ENCODE measurements around the gene SPTBN1. TPM values are rescaled to one million over a fixed set of nuclear protein-coding genes. Genes with fewer than 3 reads are reported as not detected.
A peak's percentile ranks its signal among the peaks of the same experiment; 100 is the strongest.

Gene SPTBN1
- total and polyA plus RNA-seq, 2 of the 13 experiments (the other 11 are each of a cell fraction or from before 2014, with no cell fraction given): 123 to 299 TPM

DNA sequence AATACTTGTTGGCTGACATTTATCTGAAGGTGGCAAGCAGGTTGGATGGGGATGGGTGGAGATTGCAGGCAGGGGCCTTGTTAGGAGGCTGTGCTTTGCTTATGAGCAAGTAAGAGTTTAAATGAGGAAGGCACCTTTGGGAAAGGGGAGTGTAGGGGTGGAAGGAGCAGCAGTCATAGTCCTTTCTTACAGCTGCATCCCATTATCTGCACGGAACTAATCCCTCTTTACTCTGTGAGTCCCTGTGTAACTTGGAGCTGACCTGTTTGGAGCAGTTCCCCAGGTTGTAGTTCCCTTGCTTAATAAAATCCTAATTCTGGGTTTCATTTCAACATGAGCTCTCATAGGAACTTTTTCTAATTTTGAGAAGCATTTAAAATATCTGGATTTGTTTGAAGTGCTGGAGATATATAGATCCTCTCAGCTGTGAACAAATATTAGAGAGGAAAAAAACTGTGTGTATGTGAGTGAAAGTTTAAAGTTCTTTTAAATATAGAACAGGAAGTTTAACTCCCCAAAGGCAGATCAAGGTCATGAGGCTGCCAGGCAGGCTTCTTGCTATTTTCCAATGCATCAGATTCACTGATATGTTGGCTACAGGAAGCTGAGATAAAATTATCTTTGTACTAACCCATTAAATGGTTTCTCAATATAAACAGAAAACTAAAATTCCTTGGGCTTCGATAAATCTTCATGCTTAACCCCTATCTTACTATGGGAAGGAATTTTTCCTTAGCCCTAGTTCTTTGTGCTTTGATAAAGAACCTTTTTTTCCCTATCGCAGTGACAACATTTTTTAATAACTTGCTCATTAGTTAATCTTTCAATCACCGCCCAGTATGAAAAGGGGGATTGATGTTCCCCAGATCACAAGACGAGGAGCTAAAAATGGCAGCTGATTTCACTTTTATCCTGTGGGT lies 162.8 kb downstream of the SPTBN1 start (continued):
- TF ChIP-seq, protein P1, sequence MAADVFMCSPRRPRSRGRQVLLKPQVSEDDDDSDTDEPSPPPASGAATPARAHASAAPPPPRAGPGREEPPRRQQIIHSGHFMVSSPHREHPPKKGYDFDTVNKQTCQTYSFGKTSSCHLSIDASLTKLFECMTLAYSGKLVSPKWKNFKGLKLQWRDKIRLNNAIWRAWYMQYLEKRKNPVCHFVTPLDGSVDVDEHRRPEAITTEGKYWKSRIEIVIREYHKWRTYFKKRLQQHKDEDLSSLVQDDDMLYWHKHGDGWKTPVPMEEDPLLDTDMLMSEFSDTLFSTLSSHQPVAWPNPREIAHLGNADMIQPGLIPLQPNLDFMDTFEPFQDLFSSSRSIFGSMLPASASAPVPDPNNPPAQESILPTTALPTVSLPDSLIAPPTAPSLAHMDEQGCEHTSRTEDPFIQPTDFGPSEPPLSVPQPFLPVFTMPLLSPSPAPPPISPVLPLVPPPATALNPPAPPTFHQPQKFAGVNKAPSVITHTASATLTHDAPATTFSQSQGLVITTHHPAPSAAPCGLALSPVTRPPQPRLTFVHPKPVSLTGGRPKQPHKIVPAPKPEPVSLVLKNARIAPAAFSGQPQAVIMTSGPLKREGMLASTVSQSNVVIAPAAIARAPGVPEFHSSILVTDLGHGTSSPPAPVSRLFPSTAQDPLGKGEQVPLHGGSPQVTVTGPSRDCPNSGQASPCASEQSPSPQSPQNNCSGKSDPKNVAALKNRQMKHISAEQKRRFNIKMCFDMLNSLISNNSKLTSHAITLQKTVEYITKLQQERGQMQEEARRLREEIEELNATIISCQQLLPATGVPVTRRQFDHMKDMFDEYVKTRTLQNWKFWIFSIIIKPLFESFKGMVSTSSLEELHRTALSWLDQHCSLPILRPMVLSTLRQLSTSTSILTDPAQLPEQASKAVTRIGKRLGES (CRISPR knock-in tag; IDR thresholded peaks at IDR 0.05; ENCODE audit: borderline replicate concordance): no peak
- TF ChIP-seq, protein P2, sequence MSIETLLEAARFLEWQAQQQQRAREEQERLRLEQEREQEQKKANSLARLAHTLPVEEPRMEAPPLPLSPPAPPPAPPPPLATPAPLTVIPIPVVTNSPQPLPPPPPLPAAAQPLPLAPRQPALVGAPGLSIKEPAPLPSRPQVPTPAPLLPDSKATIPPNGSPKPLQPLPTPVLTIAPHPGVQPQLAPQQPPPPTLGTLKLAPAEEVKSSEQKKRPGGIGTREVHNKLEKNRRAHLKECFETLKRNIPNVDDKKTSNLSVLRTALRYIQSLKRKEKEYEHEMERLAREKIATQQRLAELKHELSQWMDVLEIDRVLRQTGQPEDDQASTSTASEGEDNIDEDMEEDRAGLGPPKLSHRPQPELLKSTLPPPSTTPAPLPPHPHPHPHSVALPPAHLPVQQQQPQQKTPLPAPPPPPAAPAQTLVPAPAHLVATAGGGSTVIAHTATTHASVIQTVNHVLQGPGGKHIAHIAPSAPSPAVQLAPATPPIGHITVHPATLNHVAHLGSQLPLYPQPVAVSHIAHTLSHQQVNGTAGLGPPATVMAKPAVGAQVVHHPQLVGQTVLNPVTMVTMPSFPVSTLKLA (IDR thresholded peaks at IDR 0.05): no peak
- TF ChIP-seq, protein P3, sequence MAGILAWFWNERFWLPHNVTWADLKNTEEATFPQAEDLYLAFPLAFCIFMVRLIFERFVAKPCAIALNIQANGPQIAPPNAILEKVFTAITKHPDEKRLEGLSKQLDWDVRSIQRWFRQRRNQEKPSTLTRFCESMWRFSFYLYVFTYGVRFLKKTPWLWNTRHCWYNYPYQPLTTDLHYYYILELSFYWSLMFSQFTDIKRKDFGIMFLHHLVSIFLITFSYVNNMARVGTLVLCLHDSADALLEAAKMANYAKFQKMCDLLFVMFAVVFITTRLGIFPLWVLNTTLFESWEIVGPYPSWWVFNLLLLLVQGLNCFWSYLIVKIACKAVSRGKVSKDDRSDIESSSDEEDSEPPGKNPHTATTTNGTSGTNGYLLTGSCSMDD (CRISPR knock-in tag; IDR thresholded peaks at IDR 0.05): no peak
- no peak for TF ChIP-seq TP53 (CRISPR knock-in tag; conservative IDR thresholded peaks at IDR 0.05)
- TF ChIP-seq, protein P4, sequence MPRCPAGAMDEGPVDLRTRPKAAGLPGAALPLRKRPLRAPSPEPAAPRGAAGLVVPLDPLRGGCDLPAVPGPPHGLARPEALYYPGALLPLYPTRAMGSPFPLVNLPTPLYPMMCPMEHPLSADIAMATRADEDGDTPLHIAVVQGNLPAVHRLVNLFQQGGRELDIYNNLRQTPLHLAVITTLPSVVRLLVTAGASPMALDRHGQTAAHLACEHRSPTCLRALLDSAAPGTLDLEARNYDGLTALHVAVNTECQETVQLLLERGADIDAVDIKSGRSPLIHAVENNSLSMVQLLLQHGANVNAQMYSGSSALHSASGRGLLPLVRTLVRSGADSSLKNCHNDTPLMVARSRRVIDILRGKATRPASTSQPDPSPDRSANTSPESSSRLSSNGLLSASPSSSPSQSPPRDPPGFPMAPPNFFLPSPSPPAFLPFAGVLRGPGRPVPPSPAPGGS (CRISPR knock-in tag; IDR thresholded peaks at IDR 0.05): peak; percentile 24; the same call in 1 of the 2 replicates
- TF ChIP-seq, protein P5, sequence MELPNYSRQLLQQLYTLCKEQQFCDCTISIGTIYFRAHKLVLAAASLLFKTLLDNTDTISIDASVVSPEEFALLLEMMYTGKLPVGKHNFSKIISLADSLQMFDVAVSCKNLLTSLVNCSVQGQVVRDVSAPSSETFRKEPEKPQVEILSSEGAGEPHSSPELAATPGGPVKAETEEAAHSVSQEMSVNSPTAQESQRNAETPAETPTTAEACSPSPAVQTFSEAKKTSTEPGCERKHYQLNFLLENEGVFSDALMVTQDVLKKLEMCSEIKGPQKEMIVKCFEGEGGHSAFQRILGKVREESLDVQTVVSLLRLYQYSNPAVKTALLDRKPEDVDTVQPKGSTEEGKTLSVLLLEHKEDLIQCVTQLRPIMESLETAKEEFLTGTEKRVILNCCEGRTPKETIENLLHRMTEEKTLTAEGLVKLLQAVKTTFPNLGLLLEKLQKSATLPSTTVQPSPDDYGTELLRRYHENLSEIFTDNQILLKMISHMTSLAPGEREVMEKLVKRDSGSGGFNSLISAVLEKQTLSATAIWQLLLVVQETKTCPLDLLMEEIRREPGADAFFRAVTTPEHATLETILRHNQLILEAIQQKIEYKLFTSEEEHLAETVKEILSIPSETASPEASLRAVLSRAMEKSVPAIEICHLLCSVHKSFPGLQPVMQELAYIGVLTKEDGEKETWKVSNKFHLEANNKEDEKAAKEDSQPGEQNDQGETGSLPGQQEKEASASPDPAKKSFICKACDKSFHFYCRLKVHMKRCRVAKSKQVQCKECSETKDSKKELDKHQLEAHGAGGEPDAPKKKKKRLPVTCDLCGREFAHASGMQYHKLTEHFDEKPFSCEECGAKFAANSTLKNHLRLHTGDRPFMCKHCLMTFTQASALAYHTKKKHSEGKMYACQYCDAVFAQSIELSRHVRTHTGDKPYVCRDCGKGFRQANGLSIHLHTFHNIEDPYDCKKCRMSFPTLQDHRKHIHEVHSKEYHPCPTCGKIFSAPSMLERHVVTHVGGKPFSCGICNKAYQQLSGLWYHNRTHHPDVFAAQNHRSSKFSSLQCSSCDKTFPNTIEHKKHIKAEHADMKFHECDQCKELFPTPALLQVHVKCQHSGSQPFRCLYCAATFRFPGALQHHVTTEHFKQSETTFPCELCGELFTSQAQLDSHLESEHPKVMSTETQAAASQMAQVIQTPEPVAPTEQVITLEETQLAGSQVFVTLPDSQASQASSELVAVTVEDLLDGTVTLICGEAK (IDR thresholded peaks at IDR 0.05): no peak
- TF ChIP-seq, protein P5 (CRISPR knock-in tag; IDR thresholded peaks at IDR 0.05): no peak; the same call in 1 of the 2 replicates
- TF ChIP-seq NONO (IDR thresholded peaks at IDR 0.05): no peak
- TF ChIP-seq NONO (CRISPR knock-in tag; conservative IDR thresholded peaks at IDR 0.05): no peak; the same call in 1 of the 2 replicates
- TF ChIP-seq, protein P6, sequence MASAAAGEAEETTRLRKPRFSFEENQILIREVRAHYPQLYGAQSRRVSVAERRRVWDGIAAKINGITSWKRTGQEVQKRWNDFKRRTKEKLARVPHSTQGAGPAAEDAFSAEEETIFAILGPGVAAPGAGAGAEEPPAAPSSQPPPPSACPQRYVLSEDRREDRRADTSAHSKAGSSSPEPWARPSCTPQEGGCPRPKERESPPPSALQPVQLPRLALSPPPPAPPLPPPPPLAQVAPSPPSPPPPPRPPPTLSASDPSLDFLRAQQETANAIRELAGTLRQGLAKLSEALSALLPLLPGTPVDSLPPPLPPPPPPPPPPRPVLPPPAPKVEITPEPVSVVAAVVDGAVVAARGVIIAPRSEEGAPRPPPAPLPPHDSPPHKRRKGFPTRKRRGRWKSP (CRISPR knock-in tag; IDR thresholded peaks at IDR 0.05): 0 out of 2 replicates have a peak, but pooled peaks have one; percentile 44
